Keratinocyte (primary cell): Measurements from ENCODE around the gene ADAM12. TPM values are rescaled to one million over a fixed set of nuclear protein-coding genes. Genes with fewer than 3 reads are reported as not detected.

ENCODE experiments used
- DNase-seq: peaks from one replicate; pipeline ENCODE4 v3.0.0-alpha.2; 2011; ENCODE audit warnings: low read depth, missing footprints, low spot score
- FAIRE-seq: peaks from 2 replicates; lab custom pipeline; 2011; peaks lifted over from hg19 to GRCh38; lab: Jason Lieb, UNC
- H2AFZ ChIP-seq: 2 replicates; pipeline ENCODE4 v1.6.0; 2012; ENCODE audit warnings: low read length, control low read depth, inconsistent platforms; ENCODE audit not compliant: control insufficient read depth
- H3K27ac ChIP-seq: 2 replicates; pipeline ENCODE4 v1.5.1; 2011; ENCODE audit warnings: low read length; ENCODE audit not compliant: control insufficient read depth, insufficient read depth
- H3K27me3 ChIP-seq: 3 replicates; pipeline ENCODE4 v1.6.0; 2011; ENCODE audit warnings: low read length; ENCODE audit not compliant: control insufficient read depth, insufficient read depth; ENCODE audit errors: extremely low read depth
- H3K36me3 ChIP-seq, 2 experiments: 2 replicates in 1 of 2; 3 replicates in 1 of 2; pipeline ENCODE4 v1.5.1; 2011; ENCODE audit warnings: low read length in 2 of 2, mild to moderate bottlenecking in 1 of 2; ENCODE audit not compliant: control insufficient read depth in 2 of 2, insufficient read depth in 2 of 2; ENCODE audit errors: extremely low read depth in 1 of 2
- H3K4me1 ChIP-seq: 3 replicates; pipeline ENCODE4 v1.5.1; 2011; ENCODE audit warnings: low read length; ENCODE audit not compliant: control insufficient read depth, insufficient read depth; ENCODE audit errors: extremely low read depth
- H3K4me2 ChIP-seq: 3 replicates; pipeline ENCODE4 v1.6.0; 2011; ENCODE audit warnings: low read depth, low read length; ENCODE audit not compliant: control insufficient read depth, insufficient read depth; ENCODE audit errors: extremely low read depth
- H3K4me3 ChIP-seq, 3 experiments: fragments of 200-600 bp in 1 of 3; sonication (generic) in 1 of 3; 2 replicates in 2 of 3; 3 replicates in 1 of 3; pipeline ENCODE4 v1.5.1; 2011 to 2016; ENCODE audit warnings: low read length in 3 of 3, mild to moderate bottlenecking in 3 of 3, control low read depth in 2 of 3, inconsistent platforms in 1 of 3, low read depth in 1 of 3, mixed read lengths in 1 of 3, mixed run types in 1 of 3, moderate library complexity in 1 of 3; ENCODE audit not compliant: control insufficient read depth in 2 of 3, insufficient read depth in 2 of 3; ENCODE audit errors: extremely low read depth in 1 of 3
- H3K79me2 ChIP-seq: 2 replicates; pipeline ENCODE4 v1.6.0; 2012; ENCODE audit warnings: low read length; ENCODE audit not compliant: control insufficient read depth, insufficient read depth
- H3K9ac ChIP-seq: 3 replicates; pipeline ENCODE4 v1.6.0; 2011; ENCODE audit warnings: low read length; ENCODE audit not compliant: control insufficient read depth, insufficient read depth; ENCODE audit errors: extremely low read depth
- H3K9me1 ChIP-seq: 3 replicates; pipeline ENCODE4 v1.6.0; 2011; ENCODE audit warnings: low read length; ENCODE audit not compliant: control insufficient read depth, insufficient read depth; ENCODE audit errors: extremely low read depth
- H3K9me3 ChIP-seq: 2 replicates; pipeline ENCODE4 v1.5.1; 2012; ENCODE audit warnings: low read depth, low read length; ENCODE audit not compliant: control insufficient read depth
- H4K20me1 ChIP-seq: 3 replicates; pipeline ENCODE4 v1.6.0; 2011; ENCODE audit warnings: low read length; ENCODE audit not compliant: control insufficient read depth, insufficient read depth; ENCODE audit errors: extremely low read depth
- EZH2 ChIP-seq: IDR thresholded peaks from one replicate; pipeline ENCODE4 v1.6.1; 2012; ENCODE audit warnings: inconsistent platforms, mild to moderate bottlenecking, low read length, moderate library complexity
- dilution Hi-C: fragments of 300-500 bp; cut with MboI; formaldehyde crosslinking; loops from one replicate; pipeline ENCODE4 v1.7.0; 2020; ENCODE audit warnings: low sequenced_read_pairs; ENCODE audit not compliant: extremely low pct_ligation_motif_present
- polyA plus RNA-seq, 5 experiments: library from polyadenylated mRNA; depleted of rRNA in 3 of 5; stranded (reverse) in 3 of 5; stranded (forward) in 1 of 5; unstranded in 1 of 5; fragments of >200 nt; gene quantifications; 1 replicate in 1 of 5; 2 replicates in 3 of 5; 3 replicates in 1 of 5; pipeline versions ENCODE4 v1.2.1 to v1.2.3, GENCODE V29; 2011 to 2012; ENCODE audit warnings: missing spikeins in 2 of 5, low read depth in 1 of 5, low replicate concordance in 1 of 5
- TF ChIP-seq, protein P1 (sequence below), 3 experiments: IDR thresholded peaks in 1 of 3; conservative IDR thresholded peaks in 1 of 3; optimal IDR thresholded peaks in 1 of 3; 2 replicates in 2 of 3; 3 replicates in 1 of 3; pipeline versions ENCODE3 to v1.5.1; 2011; ENCODE audit warnings: low read length in 3 of 3, mild to moderate bottlenecking in 3 of 3, moderate library complexity in 2 of 3, control low read depth in 1 of 3, inconsistent platforms in 1 of 3; ENCODE audit not compliant: insufficient read depth in 2 of 3; ENCODE audit errors: extremely low read depth in 1 of 3

ADAM12 gene
- polyA plus RNA-seq, 1 donor (not counting 4 experiments of a cell fraction or from before 2014, with no cell fraction given) = 0.07 TPM

DNA sequence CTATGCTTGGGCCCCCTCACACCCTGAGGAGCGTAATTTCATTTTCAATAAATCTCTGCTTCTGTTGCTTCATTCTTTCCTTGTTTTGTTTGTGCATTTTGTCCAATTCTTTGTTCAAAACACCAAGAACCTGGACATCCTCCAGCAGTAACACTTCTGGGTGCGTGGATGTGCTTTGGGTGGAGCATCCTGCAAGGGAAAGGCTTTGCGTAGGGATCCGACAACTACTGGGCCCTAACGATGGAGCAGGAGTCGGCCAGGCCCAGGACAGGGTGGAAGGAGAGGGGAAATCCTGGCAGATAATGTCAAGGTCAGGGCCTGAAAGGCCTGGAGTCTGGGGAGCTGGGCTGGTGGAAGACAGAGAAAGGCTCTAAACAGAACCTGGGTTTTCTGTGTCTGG, 231.8 kb downstream of the ADAM12 start:
- Histone ChIP-seq H3K4me1 (peaks cover 5% of the 10 kb centered on the region), H3K9me1 (no peaks in the 10 kb centered on the region), H3K9me3 (no peaks in the 10 kb centered on the region), H4K20me1 (no peaks in the 10 kb centered on the region), H3K36me3 (no peaks in the 10 kb centered on the region), H3K4me2 (no peak overlapping the region), H3K27ac (no peak overlapping the region), H2AFZ (no peak overlapping the region), H3K27me3 (no peaks in the 10 kb centered on the region), H3K4me3 (no peak overlapping the region), H3K9ac (no peak overlapping the region), H3K79me2 (no peaks in the 10 kb centered on the region)
- no peak for DNase-seq
- TF ChIP-seq EZH2 = no peak
- TF ChIP-seq, protein P1, sequence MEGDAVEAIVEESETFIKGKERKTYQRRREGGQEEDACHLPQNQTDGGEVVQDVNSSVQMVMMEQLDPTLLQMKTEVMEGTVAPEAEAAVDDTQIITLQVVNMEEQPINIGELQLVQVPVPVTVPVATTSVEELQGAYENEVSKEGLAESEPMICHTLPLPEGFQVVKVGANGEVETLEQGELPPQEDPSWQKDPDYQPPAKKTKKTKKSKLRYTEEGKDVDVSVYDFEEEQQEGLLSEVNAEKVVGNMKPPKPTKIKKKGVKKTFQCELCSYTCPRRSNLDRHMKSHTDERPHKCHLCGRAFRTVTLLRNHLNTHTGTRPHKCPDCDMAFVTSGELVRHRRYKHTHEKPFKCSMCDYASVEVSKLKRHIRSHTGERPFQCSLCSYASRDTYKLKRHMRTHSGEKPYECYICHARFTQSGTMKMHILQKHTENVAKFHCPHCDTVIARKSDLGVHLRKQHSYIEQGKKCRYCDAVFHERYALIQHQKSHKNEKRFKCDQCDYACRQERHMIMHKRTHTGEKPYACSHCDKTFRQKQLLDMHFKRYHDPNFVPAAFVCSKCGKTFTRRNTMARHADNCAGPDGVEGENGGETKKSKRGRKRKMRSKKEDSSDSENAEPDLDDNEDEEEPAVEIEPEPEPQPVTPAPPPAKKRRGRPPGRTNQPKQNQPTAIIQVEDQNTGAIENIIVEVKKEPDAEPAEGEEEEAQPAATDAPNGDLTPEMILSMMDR (optimal IDR thresholded peaks at IDR 0.05 in 1 of 3, IDR thresholded peaks at IDR 0.05 in 1 of 3, conservative IDR thresholded peaks at IDR 0.05 in 1 of 3; ENCODE audit: extremely low read depth in 1 of 3, insufficient read depth in 2 of 3, low read length in 3 of 3) = no peak
- FAIRE-seq = no peak
- dilution Hi-C loops = no loop called here

DNA sequence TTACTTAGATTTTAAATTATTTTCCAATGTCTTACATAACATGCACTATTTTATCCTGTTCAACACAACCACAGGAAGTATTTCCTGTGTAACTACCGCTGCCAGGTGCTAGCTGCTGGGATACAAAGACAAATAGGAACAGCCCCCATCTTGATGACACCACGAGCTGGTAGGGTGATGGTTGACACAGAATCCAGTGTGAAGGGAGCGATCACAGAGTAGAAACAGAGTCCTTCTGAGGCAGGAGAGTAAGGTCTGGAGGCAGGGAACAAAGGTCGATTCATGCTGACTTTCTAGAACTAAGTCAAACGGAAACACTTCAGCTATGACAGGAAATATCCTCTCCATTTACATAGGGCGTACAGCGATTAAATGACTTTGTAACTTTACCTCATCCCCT, 232.3 kb downstream of the ADAM12 start:
- no peaks in the 10 kb centered on the region for H3K9me1 ChIP-seq
- no peak overlapping the region for H2AFZ ChIP-seq
- H3K4me1 ChIP-seq = peaks cover 5% of the 10 kb centered on the region
- no peak for FAIRE-seq
- H3K27ac ChIP-seq = no peak overlapping the region
- H3K4me2 ChIP-seq = no peak overlapping the region
- TF ChIP-seq, protein P1 (optimal IDR thresholded peaks at IDR 0.05 in 1 of 3, IDR thresholded peaks at IDR 0.05 in 1 of 3, conservative IDR thresholded peaks at IDR 0.05 in 1 of 3; ENCODE audit: extremely low read depth in 1 of 3, insufficient read depth in 2 of 3, low read length in 3 of 3) = no peak
- no peak for TF ChIP-seq EZH2
- H3K9ac ChIP-seq = no peak overlapping the region
- no peaks in the 10 kb centered on the region for H3K9me3 ChIP-seq
- no peak overlapping the region for H3K4me3 ChIP-seq
- no peaks in the 10 kb centered on the region for H3K27me3 ChIP-seq
- no peaks in the 10 kb centered on the region for H4K20me1 ChIP-seq
- DNase-seq = no peak
- no peaks in the 10 kb centered on the region for H3K79me2 ChIP-seq
- no peaks in the 10 kb centered on the region for H3K36me3 ChIP-seq
- dilution Hi-C loops = no loop called here
